Neural progenitor cell (in vitro differentiated cells): ENCODE data around the gene ADM. TPM values are rescaled to one million over a fixed set of nuclear protein-coding genes. Genes with fewer than 3 reads are reported as not detected.
A peak's percentile ranks its signal among the peaks of the same experiment; 100 is the strongest.

Experiments used
- DNase-seq: peaks from one replicate; pipeline ENCODE4 v3.0.0-alpha.2; 2016; ENCODE audit warnings: low spot score
- H2AFZ ChIP-seq: fragments of 200-600 bp; sonication (generic); replicated peaks from 2 replicates; pipeline ENCODE4 v1.6.1; 2016; ENCODE audit warnings: antibody characterized with exemption
- H3F3A ChIP-seq: fragments of 200-600 bp; sonication (generic); 2 replicates; pipeline ENCODE4 v1.6.1; 2016; ENCODE audit warnings: antibody characterized with exemption, low read depth
- H3K27ac ChIP-seq: fragments of 200-600 bp; sonication (generic); 2 replicates; pipeline ENCODE4 v1.5.1; 2016; ENCODE audit warnings: mild to moderate bottlenecking
- H3K27me3 ChIP-seq: fragments of 200-600 bp; sonication (generic); 2 replicates; pipeline ENCODE4 v1.6.1; 2016; ENCODE audit warnings: mild to moderate bottlenecking, moderate library complexity
- H3K36me3 ChIP-seq: fragments of 200-600 bp; sonication (generic); 2 replicates; pipeline ENCODE4 v1.5.1; 2016
- H3K4me1 ChIP-seq: fragments of 200-600 bp; sonication (generic); 2 replicates; pipeline ENCODE4 v1.6.1; 2016; ENCODE audit warnings: mixed run types
- H3K4me2 ChIP-seq: fragments of 200-600 bp; sonication (generic); 2 replicates; pipeline ENCODE4 v1.6.1; 2016
- H3K4me3 ChIP-seq: fragments of 200-600 bp; sonication (generic); 2 replicates; pipeline ENCODE4 v1.5.1; 2016
- H3K79me2 ChIP-seq: fragments of 200-600 bp; sonication (generic); 2 replicates; pipeline ENCODE4 v1.6.1; 2016; ENCODE audit warnings: low read depth
- H3K9ac ChIP-seq: fragments of 200-600 bp; sonication (generic); 2 replicates; pipeline ENCODE4 v1.6.1; 2016
- H3K9me3 ChIP-seq: fragments of 200-600 bp; sonication (generic); 2 replicates; pipeline ENCODE4 v1.5.1; 2016; ENCODE audit warnings: low read depth
- H4K20me1 ChIP-seq: fragments of 200-600 bp; sonication (generic); 2 replicates; pipeline ENCODE4 v1.6.1; 2016; ENCODE audit warnings: low read depth
- H3K27ac Mint-ChIP-seq: 3 replicates; pipeline ENCODE4 v1.8.0; 2021; ENCODE audit warnings: mixed read lengths
- H3K27me3 Mint-ChIP-seq: 2 replicates; pipeline ENCODE4 v1.8.0; 2022; ENCODE audit warnings: low read depth, mild to moderate bottlenecking, inconsistent platforms, moderate library complexity, mixed read lengths; ENCODE audit not compliant: insufficient read depth
- H3K36me3 Mint-ChIP-seq: 3 replicates; pipeline ENCODE4 v1.8.0; 2021; ENCODE audit warnings: mixed read lengths
- H3K4me1 Mint-ChIP-seq: 3 replicates; pipeline ENCODE4 v1.8.0; 2021; ENCODE audit warnings: mixed read lengths
- H3K4me3 Mint-ChIP-seq: 3 replicates; pipeline ENCODE4 v1.8.0; 2021; ENCODE audit warnings: mild to moderate bottlenecking, moderate library complexity, mixed read lengths
- H3K9me3 Mint-ChIP-seq: 3 replicates; pipeline ENCODE4 v1.8.0; 2020; ENCODE audit warnings: mixed read lengths
- EZH2 ChIP-seq: fragments of 200-600 bp; sonication (generic); IDR thresholded peaks from 2 replicates; pipeline ENCODE4 v1.6.1; 2017; ENCODE audit warnings: antibody characterized with exemption, mild to moderate bottlenecking, moderate library complexity
- EZH2phosphoT487 ChIP-seq: fragments of 200-600 bp; sonication (generic); IDR thresholded peaks from 2 replicates; pipeline ENCODE4 v1.6.1; 2017; ENCODE audit warnings: antibody characterized with exemption
- total RNA-seq: library from RNA; depleted of rRNA; stranded (reverse); fragments of >200 nt; gene quantifications from 2 replicates; pipeline ENCODE4 v1.2.3, GENCODE V29; 2015; ENCODE audit warnings: low replicate concordance
- TF ChIP-seq, protein P1 (sequence below): fragments of 200-600 bp; sonication (generic); IDR thresholded peaks from 2 replicates; pipeline ENCODE4 v1.5.1; 2017; ENCODE audit warnings: antibody characterized with exemption, mild to moderate bottlenecking

ADM gene
- total RNA-seq, 1 donor from 2014 or later = 3.8 TPM

DNA sequence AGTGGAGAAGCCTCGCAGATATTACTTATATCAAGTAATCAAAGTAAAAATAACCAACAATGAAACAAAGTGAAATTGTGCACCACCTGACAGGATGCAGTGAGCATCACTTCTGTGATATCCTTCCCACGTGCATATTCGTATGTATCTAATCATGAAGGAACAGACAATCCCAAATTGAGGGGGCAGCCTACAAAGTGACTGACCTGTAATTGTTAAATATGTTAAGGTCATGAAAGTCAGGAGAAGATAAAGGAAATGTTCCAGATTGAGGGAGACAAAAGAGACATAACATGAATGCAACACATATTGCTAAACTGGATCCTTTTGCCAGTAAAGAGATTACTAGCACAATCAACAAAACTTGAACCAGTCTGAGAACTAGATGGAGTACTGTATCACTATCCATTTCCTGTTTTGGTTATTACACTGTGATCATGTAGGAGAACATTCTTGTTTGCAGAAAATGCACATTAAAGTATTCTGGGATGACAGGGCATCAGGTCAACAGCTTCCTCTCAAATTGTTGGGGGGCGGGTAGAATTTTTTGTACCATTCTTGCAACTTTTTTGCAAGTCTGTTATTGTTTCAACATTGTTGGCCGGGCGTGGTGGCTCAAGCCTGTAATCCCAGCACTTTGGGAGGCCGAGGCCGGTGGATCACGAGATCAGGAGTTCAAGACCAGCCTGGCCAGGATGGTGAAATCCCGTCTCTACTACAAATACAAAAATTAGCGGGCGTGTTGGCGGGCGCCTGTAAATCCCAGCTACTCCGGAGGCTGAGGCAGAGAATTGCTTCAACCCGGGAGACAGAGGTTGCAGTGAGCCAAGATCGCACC lies 12.9 kb upstream of the ADM start:
- Mint-ChIP-seq H3K4me3 (peak overlapping the region; percentile 25), H3K36me3 (peaks cover 6% of the 10 kb centered on the region), H3K27me3 (no peaks in the 10 kb centered on the region), H3K4me1 (peaks cover 23% of the 10 kb centered on the region), H3K27ac (no peak overlapping the region), H3K9me3 (no peaks in the 10 kb centered on the region)
- H4K20me1 ChIP-seq = peaks cover 6% of the 10 kb centered on the region
- peaks cover 12% of the 10 kb centered on the region for H3K4me1 ChIP-seq
- no peak overlapping the region for H3K27ac ChIP-seq
- no peak overlapping the region for H2AFZ ChIP-seq
- no peaks in the 10 kb centered on the region for H3K9me3 ChIP-seq
- H3K4me2 ChIP-seq = peak overlapping the region; percentile 97
- H3F3A ChIP-seq = peaks cover 19% of the 10 kb centered on the region
- H3K79me2 ChIP-seq = peaks cover 37% of the 10 kb centered on the region
- no peak overlapping the region for H3K9ac ChIP-seq
- no peak for DNase-seq
- TF ChIP-seq EZH2phosphoT487 = no peak
- TF ChIP-seq, protein P1, sequence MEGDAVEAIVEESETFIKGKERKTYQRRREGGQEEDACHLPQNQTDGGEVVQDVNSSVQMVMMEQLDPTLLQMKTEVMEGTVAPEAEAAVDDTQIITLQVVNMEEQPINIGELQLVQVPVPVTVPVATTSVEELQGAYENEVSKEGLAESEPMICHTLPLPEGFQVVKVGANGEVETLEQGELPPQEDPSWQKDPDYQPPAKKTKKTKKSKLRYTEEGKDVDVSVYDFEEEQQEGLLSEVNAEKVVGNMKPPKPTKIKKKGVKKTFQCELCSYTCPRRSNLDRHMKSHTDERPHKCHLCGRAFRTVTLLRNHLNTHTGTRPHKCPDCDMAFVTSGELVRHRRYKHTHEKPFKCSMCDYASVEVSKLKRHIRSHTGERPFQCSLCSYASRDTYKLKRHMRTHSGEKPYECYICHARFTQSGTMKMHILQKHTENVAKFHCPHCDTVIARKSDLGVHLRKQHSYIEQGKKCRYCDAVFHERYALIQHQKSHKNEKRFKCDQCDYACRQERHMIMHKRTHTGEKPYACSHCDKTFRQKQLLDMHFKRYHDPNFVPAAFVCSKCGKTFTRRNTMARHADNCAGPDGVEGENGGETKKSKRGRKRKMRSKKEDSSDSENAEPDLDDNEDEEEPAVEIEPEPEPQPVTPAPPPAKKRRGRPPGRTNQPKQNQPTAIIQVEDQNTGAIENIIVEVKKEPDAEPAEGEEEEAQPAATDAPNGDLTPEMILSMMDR = no peak
- no peak for TF ChIP-seq EZH2
- no peaks in the 10 kb centered on the region for H3K36me3 ChIP-seq
- no peak overlapping the region for H3K4me3 ChIP-seq
- peaks cover 24% of the 10 kb centered on the region for H3K27me3 ChIP-seq

DNA sequence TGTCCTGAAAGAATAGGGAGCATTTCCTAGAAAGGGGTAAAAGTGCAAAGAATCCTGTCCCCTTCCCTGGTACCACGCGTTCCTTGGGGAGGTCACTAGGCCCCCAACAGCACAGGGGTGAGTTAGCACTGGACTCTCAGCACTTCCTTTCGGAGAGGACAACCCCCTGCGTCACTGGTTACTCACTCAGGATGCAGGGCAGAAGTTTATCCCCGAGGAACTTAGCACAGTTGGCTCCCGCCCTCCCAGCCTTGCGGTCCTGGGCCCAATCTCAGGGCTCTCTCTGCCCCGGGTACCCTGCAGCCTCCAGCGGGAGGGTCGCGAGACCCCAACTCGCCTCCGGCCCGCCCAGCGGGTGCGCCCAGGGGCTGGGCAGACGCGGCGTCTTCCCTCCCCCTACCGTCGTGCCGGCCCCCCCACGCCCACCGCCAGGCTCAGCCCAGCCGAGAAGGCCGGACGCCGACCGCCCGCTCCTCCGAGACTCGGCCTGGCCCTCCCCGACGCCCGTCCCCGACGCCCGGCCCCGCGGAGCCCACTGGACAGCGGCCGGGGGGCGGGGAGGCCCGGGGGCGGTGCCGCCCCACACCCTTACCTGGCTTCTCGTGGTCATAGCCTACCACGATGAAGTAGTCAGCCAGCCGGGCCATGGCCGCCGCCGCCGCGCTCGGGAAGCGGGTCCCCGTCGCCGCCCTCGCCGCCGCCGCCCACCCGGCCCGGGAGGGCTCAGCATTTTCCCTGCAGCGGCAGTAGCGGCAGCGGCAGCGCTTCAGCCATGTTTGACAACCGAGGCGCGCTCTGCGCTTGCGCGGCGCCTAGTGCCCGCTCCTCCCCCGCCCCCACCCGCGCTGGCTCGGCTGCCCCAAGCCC lies 11.2 kb upstream of the ADM start, which contains the start of gene SBF2:
Gene SBF2, minus strand, starts transcription at position 797 of the 867 bp plus-strand sequence. Its CDS starts 150 bp downstream, at position 647.
- TF ChIP-seq, protein P1 = no peak
- TF ChIP-seq EZH2phosphoT487 = peak; percentile 12
- peak within 1 kb of the TSS; percentile 36 for H3K9ac ChIP-seq
- no peaks in the 10 kb centered on the region for H3K9me3 Mint-ChIP-seq
- DNase-seq = peak; percentile 97
- H3K27ac Mint-ChIP-seq = peak within 1 kb of the TSS; percentile 72
- peak within 1 kb of the TSS; percentile 35 for H3K27ac ChIP-seq
- H3K27me3 Mint-ChIP-seq = peaks cover 5% of the 10 kb centered on the region
- H4K20me1 ChIP-seq = peaks cover 3% of the 10 kb centered on the region
- peaks cover 12% of the 10 kb centered on the region for H3K4me1 ChIP-seq
- H3K36me3 ChIP-seq = no peaks in the 10 kb centered on the region
- H3K36me3 Mint-ChIP-seq = peaks cover 5% of the 10 kb centered on the region
- peak within 1 kb of the TSS; percentile 97 for H3K4me2 ChIP-seq
- no peaks in the 10 kb centered on the region for H3K9me3 ChIP-seq
- peak within 1 kb of the TSS; percentile 96 for H3K4me3 ChIP-seq
- peak within 1 kb of the TSS; percentile 93 for H3K4me3 Mint-ChIP-seq
- peak within 1 kb of the TSS; percentile 95 for H2AFZ ChIP-seq
- H3K79me2 ChIP-seq = peaks cover 35% of the 10 kb centered on the region
- H3K4me1 Mint-ChIP-seq = peaks cover 23% of the 10 kb centered on the region
- H3F3A ChIP-seq = peaks cover 19% of the 10 kb centered on the region
- peaks cover 35% of the 10 kb centered on the region for H3K27me3 ChIP-seq

DNA sequence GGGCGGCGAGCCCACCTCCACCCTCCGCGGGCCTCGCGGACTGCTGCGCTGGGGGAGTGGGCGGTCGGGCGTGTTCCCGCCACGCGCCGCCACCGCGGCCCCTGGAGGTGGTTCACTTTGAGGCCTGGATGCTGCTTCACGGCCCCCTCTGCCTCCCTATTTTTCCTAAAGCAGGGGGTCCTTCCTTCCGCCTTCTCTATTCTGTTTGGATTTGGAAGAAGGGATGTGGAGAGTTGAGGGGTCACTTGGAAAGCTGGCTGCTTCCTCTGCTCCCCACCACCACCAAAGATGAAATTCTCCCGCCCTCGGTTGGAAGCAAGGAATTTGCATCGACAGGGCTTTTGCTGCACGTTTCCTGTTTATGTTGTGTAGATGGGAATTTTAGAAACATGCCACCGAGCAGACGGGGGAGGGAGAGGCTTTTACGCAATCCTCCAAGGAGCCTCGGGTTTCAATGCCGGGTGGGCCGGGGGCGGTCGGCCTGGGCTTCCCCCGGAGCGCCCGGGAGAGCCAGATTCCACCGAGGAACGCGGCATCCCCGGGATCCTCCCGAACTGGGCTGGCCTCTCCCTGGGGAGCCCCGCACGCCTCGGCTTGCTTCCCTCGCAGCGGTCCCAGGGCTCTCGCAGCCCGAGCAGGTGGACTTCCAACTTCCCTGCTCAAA lies 10.5 kb upstream of the ADM start:
- Mint-ChIP-seq H3K27me3 (peaks cover 8% of the 10 kb centered on the region), H3K36me3 (peaks cover 4% of the 10 kb centered on the region), H3K9me3 (no peaks in the 10 kb centered on the region), H3K4me3 (peak overlapping the region; percentile 93), H3K27ac (peak overlapping the region; percentile 72), H3K4me1 (peaks cover 23% of the 10 kb centered on the region)
- peak; percentile 59 for DNase-seq
- H3K9ac ChIP-seq = peak overlapping the region; percentile 36
- H2AFZ ChIP-seq = peak overlapping the region; percentile 95
- H3F3A ChIP-seq = peaks cover 19% of the 10 kb centered on the region
- peaks cover 12% of the 10 kb centered on the region for H3K4me1 ChIP-seq
- H4K20me1 ChIP-seq = peaks cover 3% of the 10 kb centered on the region
- peaks cover 35% of the 10 kb centered on the region for H3K79me2 ChIP-seq
- peaks cover 40% of the 10 kb centered on the region for H3K27me3 ChIP-seq
- H3K9me3 ChIP-seq = no peaks in the 10 kb centered on the region
- H3K27ac ChIP-seq = no peak overlapping the region
- TF ChIP-seq, protein P1 = no peak
- no peak for TF ChIP-seq EZH2phosphoT487
- no peak for TF ChIP-seq EZH2
- H3K4me2 ChIP-seq = peak overlapping the region; percentile 97
- peak overlapping the region; percentile 96 for H3K4me3 ChIP-seq
- H3K36me3 ChIP-seq = no peaks in the 10 kb centered on the region
